Adipocyte (in vitro differentiated cells): ENCODE data around the gene OPHN1.
A peak's percentile ranks its signal among the peaks of the same experiment; 100 is the strongest.

Experiments
- DNase-seq: peaks from one replicate; pipeline ENCODE4 v3.0.0-alpha.2; 2015; ENCODE audit warnings: low read depth
- H3K27me3 ChIP-seq: replicated peaks from 2 replicates; pipeline ENCODE4 v1.7.0; 2013; ENCODE audit warnings: mild to moderate bottlenecking, low read length, moderate library complexity; ENCODE audit not compliant: control insufficient read depth, insufficient read depth
- H3K36me3 ChIP-seq: 2 replicates; pipeline ENCODE4 v1.7.0; 2013; ENCODE audit warnings: low read length, mild to moderate bottlenecking, moderate library complexity; ENCODE audit not compliant: control insufficient read depth, insufficient read depth, severe bottlenecking
- H3K4me1 ChIP-seq: 2 replicates; pipeline ENCODE4 v1.7.0; 2013; ENCODE audit warnings: mild to moderate bottlenecking, low read length, moderate library complexity; ENCODE audit not compliant: control insufficient read depth, insufficient read depth
- H3K4me3 ChIP-seq: 2 replicates; pipeline ENCODE4 v1.7.0; 2013; ENCODE audit warnings: mild to moderate bottlenecking, low read length, moderate library complexity
- H3K9ac ChIP-seq: 2 replicates; pipeline ENCODE4 v1.7.0; 2013; ENCODE audit warnings: mild to moderate bottlenecking, low read length, moderate library complexity
- H3K9me3 ChIP-seq: 2 replicates; pipeline ENCODE4 v1.7.0; 2013; ENCODE audit warnings: mild to moderate bottlenecking, low read length, moderate library complexity; ENCODE audit not compliant: control insufficient read depth

Gene OPHN1

GRCh38 chrX:68060506-68061205 is 372.6 kb downstream of the OPHN1 start:
- H3K9me3 ChIP-seq, result no peaks in the 10 kb centered on the region
- H3K36me3 ChIP-seq, result no peaks in the 10 kb centered on the region
- peaks cover 10% of the 10 kb centered on the region for H3K27me3 ChIP-seq
- no peak overlapping the region for H3K4me3 ChIP-seq
- H3K9ac ChIP-seq, result no peak overlapping the region
- DNase-seq, result peak; percentile 40
- peaks cover 11% of the 10 kb centered on the region for H3K4me1 ChIP-seq

- no peak overlapping the region for H3K9ac ChIP-seq
Measured at GRCh38 chrX:68059469-68059868, 373.8 kb downstream of the OPHN1 start.

GRCh38 chrX:68049466-68049865 is 383.8 kb downstream of the OPHN1 start:
- peaks cover 4% of the 10 kb centered on the region for H3K9me3 ChIP-seq
- no peak for DNase-seq
- no peak overlapping the region for H3K9ac ChIP-seq
- peaks cover 12% of the 10 kb centered on the region for H3K36me3 ChIP-seq
- peaks cover 7% of the 10 kb centered on the region for H3K27me3 ChIP-seq
- no peak overlapping the region for H3K4me3 ChIP-seq
- H3K4me1 ChIP-seq, result no peaks in the 10 kb centered on the region

More at GRCh38 chrX:68059469-68059868, 373.8 kb downstream of the OPHN1 start:
- H3K36me3 ChIP-seq, result no peaks in the 10 kb centered on the region
- H3K9me3 ChIP-seq, result no peaks in the 10 kb centered on the region
- H3K4me1 ChIP-seq, result peaks cover 11% of the 10 kb centered on the region
- peaks cover 10% of the 10 kb centered on the region for H3K27me3 ChIP-seq
- no peak overlapping the region for H3K4me3 ChIP-seq
- DNase-seq, result no peak

- peaks cover 4% of the 10 kb centered on the region for H3K9me3 ChIP-seq
- peaks cover 7% of the 10 kb centered on the region for H3K27me3 ChIP-seq
- H3K4me3 ChIP-seq, result no peak overlapping the region
- no peak overlapping the region for H3K9ac ChIP-seq
- peaks cover 12% of the 10 kb centered on the region for H3K36me3 ChIP-seq
- no peaks in the 10 kb centered on the region for H3K4me1 ChIP-seq
- DNase-seq, result no peak
Measured at GRCh38 chrX:68048774-68049173, 384.5 kb downstream of the OPHN1 start.

GRCh38 chrX:68045008-68045577 is 388.2 kb downstream of the OPHN1 start:
- no peak overlapping the region for H3K4me3 ChIP-seq

GRCh38 chrX:68043713-68044438 is 389.4 kb downstream of the OPHN1 start:
- Histone ChIP-seq H3K4me3 (no peak overlapping the region), H3K9me3 (peaks cover 7% of the 10 kb centered on the region), H3K36me3 (peaks cover 10% of the 10 kb centered on the region), H3K4me1 (no peaks in the 10 kb centered on the region), H3K27me3 (peaks cover 7% of the 10 kb centered on the region), H3K9ac (no peak overlapping the region)
- DNase-seq, result no peak

More at GRCh38 chrX:68045008-68045577, 388.2 kb downstream of the OPHN1 start:
- Histone ChIP-seq H3K9me3 (peaks cover 7% of the 10 kb centered on the region), H3K4me1 (no peaks in the 10 kb centered on the region), H3K27me3 (peaks cover 7% of the 10 kb centered on the region), H3K9ac (no peak overlapping the region), H3K36me3 (peaks cover 10% of the 10 kb centered on the region)
- peak; percentile 8 for DNase-seq

GRCh38 chrX:68041110-68041509 is 392.2 kb downstream of the OPHN1 start:
- no peak overlapping the region for H3K4me3 ChIP-seq
- peaks cover 15% of the 10 kb centered on the region for H3K9me3 ChIP-seq
- no peak overlapping the region for H3K9ac ChIP-seq
- DNase-seq, result no peak
- no peaks in the 10 kb centered on the region for H3K4me1 ChIP-seq
- H3K36me3 ChIP-seq, result peaks cover 3% of the 10 kb centered on the region
- H3K27me3 ChIP-seq, result peaks cover 7% of the 10 kb centered on the region

GRCh38 chrX:68018248-68019203 is 414.8 kb downstream of the OPHN1 start:
- Histone ChIP-seq H3K4me1 (no peaks in the 10 kb centered on the region), H3K4me3 (no peak overlapping the region), H3K9me3 (peaks cover 12% of the 10 kb centered on the region), H3K9ac (no peak overlapping the region), H3K36me3 (no peaks in the 10 kb centered on the region), H3K27me3 (peaks cover 4% of the 10 kb centered on the region)
- DNase-seq, result peak; percentile 24

GRCh38 chrX:67998540-67998939 is 434.8 kb downstream of the OPHN1 start:
- DNase-seq, result no peak
- no peaks in the 10 kb centered on the region for H3K36me3 ChIP-seq

More at GRCh38 chrX:67998540-67998939, 434.8 kb downstream of the OPHN1 start:
- Histone ChIP-seq H3K4me1 (no peaks in the 10 kb centered on the region), H3K9ac (no peak overlapping the region), H3K4me3 (no peak overlapping the region), H3K9me3 (peaks cover 50% of the 10 kb centered on the region), H3K27me3 (no peaks in the 10 kb centered on the region)
